ENCODE results near the gene APBA2.

- TF ChIP-seq POLR2AphosphoS5 (IDR thresholded peaks at IDR 0.05) (no peak), POLR2A (IDR thresholded peaks at IDR 0.05) (no peak)
- TF ChIP-seq, protein P1, sequence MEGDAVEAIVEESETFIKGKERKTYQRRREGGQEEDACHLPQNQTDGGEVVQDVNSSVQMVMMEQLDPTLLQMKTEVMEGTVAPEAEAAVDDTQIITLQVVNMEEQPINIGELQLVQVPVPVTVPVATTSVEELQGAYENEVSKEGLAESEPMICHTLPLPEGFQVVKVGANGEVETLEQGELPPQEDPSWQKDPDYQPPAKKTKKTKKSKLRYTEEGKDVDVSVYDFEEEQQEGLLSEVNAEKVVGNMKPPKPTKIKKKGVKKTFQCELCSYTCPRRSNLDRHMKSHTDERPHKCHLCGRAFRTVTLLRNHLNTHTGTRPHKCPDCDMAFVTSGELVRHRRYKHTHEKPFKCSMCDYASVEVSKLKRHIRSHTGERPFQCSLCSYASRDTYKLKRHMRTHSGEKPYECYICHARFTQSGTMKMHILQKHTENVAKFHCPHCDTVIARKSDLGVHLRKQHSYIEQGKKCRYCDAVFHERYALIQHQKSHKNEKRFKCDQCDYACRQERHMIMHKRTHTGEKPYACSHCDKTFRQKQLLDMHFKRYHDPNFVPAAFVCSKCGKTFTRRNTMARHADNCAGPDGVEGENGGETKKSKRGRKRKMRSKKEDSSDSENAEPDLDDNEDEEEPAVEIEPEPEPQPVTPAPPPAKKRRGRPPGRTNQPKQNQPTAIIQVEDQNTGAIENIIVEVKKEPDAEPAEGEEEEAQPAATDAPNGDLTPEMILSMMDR (IDR thresholded peaks at IDR 0.05 in 8 of 11, conservative IDR thresholded peaks at IDR 0.05 in 3 of 11): no peak
These were observed 193.7 kb downstream of the APBA2 start for GRCh38 chr15:29079479-29079878.
